Left lung (tissue), 10 donors: ENCODE data around the gene SDCCAG8. TPM values are rescaled to one million over a fixed set of nuclear protein-coding genes. Genes with fewer than 3 reads are reported as not detected.

Experiments used
- ATAC-seq: fragments of 200-7000 bp; cut with Tn5 transposase; one replicate; pipeline ENCODE4 v1.9.1; 2020; ENCODE audit warnings: moderate library complexity
- DNase-seq, 4 donors: peaks; one replicate each; pipeline ENCODE4 v3.0.0-alpha.2; 2013 to 2020
- H3K27ac ChIP-seq, 2 donors: fragments of 200-600 bp; sonication (generic) in 1 of 2; one replicate each; pipeline versions ENCODE4 v1.5.0 to v1.8.0; 2020 to 2021
- H3K27me3 ChIP-seq, 2 donors: fragments of 200-600 bp; sonication (generic) in 1 of 2; one replicate each; pipeline versions ENCODE4 v1.5.0 to v1.8.0; 2020 to 2021
- H3K36me3 ChIP-seq, 2 donors: fragments of 200-600 bp; sonication (generic) in 1 of 2; one replicate each; pipeline versions ENCODE4 v1.5.0 to v1.8.0; 2020 to 2021
- H3K4me1 ChIP-seq, 2 donors: fragments of 200-600 bp; one replicate each; pipeline ENCODE4 v1.8.0; 2021
- H3K4me3 ChIP-seq, 2 donors: fragments of 200-600 bp; sonication (generic) in 1 of 2; one replicate each; pipeline versions ENCODE4 v1.5.0 to v1.8.0; 2020 to 2021; ENCODE audit warnings: mild to moderate bottlenecking in 1 of 2
- H3K9me3 ChIP-seq, 2 donors: fragments of 200-600 bp; sonication (generic) in 1 of 2; one replicate each; pipeline versions ENCODE4 v1.5.0 to v1.8.0; 2020 to 2021
- CTCF ChIP-seq, 2 donors: fragments of 200-600 bp; sonication (generic) in 1 of 2; IDR thresholded peaks; one replicate each; pipeline versions ENCODE4 v1.5.0 to v1.8.0; 2021; ENCODE audit warnings: antibody characterized with exemption in 2 of 2
- intact Hi-C, 2 donors: fragments of 100-400 bp; cut with DNase I; formaldehyde crosslinking; loops; one replicate each; pipeline versions ENCODE4 v1.11.2 to v1.14.2; 2022
- polyA plus RNA-seq, 6 donors: library from polyadenylated mRNA; unstranded; fragments of 120-200 nt; gene quantifications; one replicate each; pipeline ENCODE4 v1.2.1, GENCODE V29; 2013; ENCODE audit not compliant: insufficient read length in 6 of 6
- total RNA-seq, 2 donors: library from RNA; stranded (reverse); fragmentation: NEBNext Ultra II Directional; extraction: Animal tissue kit (Norgen Biotek cat#: 25700); gene quantifications; one replicate each; pipeline ENCODE4 v1.2.1, GENCODE V29; 2021
- donor health status: DM: no; HTN: yes; CAD: no.
- donor health status: DM: no; HTN: no; CAD: no.

SDCCAG8 gene
- total and polyA plus RNA-seq, 8 donors, result 36.6 to 83.7 (median 44.6) TPM

- TF ChIP-seq CTCF (IDR thresholded peaks at IDR 0.05), result no peak
- Histone ChIP-seq H3K27ac (no peak overlapping the region), H3K9me3 (no peaks in the 10 kb centered on the region), H3K4me1 (peaks cover 0 to 12% of the 10 kb centered on the region in 2 donors), H3K36me3 (no peaks in the 10 kb centered on the region), H3K4me3 (no peak overlapping the region), H3K27me3 (no peaks in the 10 kb centered on the region)
- intact Hi-C loops, result no loop called here
- ATAC-seq (no peak), DNase-seq (no peak)
These were observed 207.3 kb downstream of the SDCCAG8 start for GRCh38 chr1:243462929-243463697.

GRCh38 chr1:243465081-243465480, 209.2 kb downstream of the SDCCAG8 start:
- no peak for DNase-seq
- Histone ChIP-seq H3K36me3 (peaks cover 0 to 1% of the 10 kb centered on the region in 2 donors), H3K9me3 (no peaks in the 10 kb centered on the region), H3K27me3 (no peaks in the 10 kb centered on the region), H3K4me1 (no peaks in the 10 kb centered on the region), H3K27ac (no peak overlapping the region), H3K4me3 (no peak overlapping the region)
- intact Hi-C loops, result no loop called here
- ATAC-seq, result no peak
- no peak for TF ChIP-seq CTCF (IDR thresholded peaks at IDR 0.05)

- Histone ChIP-seq H3K4me3 (no peak overlapping the region), H3K36me3 (peaks cover 0 to 4% of the 10 kb centered on the region in 2 donors), H3K4me1 (no peaks in the 10 kb centered on the region), H3K27me3 (no peaks in the 10 kb centered on the region), H3K9me3 (no peaks in the 10 kb centered on the region), H3K27ac (no peak overlapping the region)
- intact Hi-C loops, result no loop called here
- TF ChIP-seq CTCF (IDR thresholded peaks at IDR 0.05), result no peak
- DNase-seq, result no peak
- ATAC-seq, result no peak
These were observed 209.9 kb downstream of the SDCCAG8 start for GRCh38 chr1:243465738-243466137.

- H3K36me3 ChIP-seq, result peaks cover 0 to 8% of the 10 kb centered on the region in 2 donors
- no peak overlapping the region for H3K4me3 ChIP-seq
- no peak overlapping the region for H3K27ac ChIP-seq
- ATAC-seq (no peak), DNase-seq (no peak)
- TF ChIP-seq CTCF (IDR thresholded peaks at IDR 0.05), result no peak
- peaks cover 0 to 32% of the 10 kb centered on the region in 2 donors for H3K4me1 ChIP-seq
- H3K27me3 ChIP-seq, result no peaks in the 10 kb centered on the region
- intact Hi-C loops, result no loop called here
- H3K9me3 ChIP-seq, result no peaks in the 10 kb centered on the region
These were observed 213.7 kb downstream of the SDCCAG8 start for GRCh38 chr1:243469497-243469896.

- no peak for TF ChIP-seq CTCF (IDR thresholded peaks at IDR 0.05)
- DNase-seq (no peak), ATAC-seq (no peak)
- H3K36me3 ChIP-seq, result peaks cover 0 to 12% of the 10 kb centered on the region in 2 donors
- H3K4me1 ChIP-seq, result peaks cover 0 to 32% of the 10 kb centered on the region in 2 donors
- no peak overlapping the region for H3K4me3 ChIP-seq
- no peak overlapping the region for H3K27ac ChIP-seq
- H3K9me3 ChIP-seq, result no peaks in the 10 kb centered on the region
- H3K27me3 ChIP-seq, result no peaks in the 10 kb centered on the region
- intact Hi-C loops, result no loop called here
These were observed 214.7 kb downstream of the SDCCAG8 start for GRCh38 chr1:243470502-243470901.
